Peyer's patch (tissue), 4 donors: Measurements from ENCODE around the gene SMNDC1. TPM values are rescaled to one million over a fixed set of nuclear protein-coding genes. Genes with fewer than 3 reads are reported as not detected.
A peak's percentile ranks its signal among the peaks of the same experiment; 100 is the strongest.

Source experiments
- DNase-seq, 3 donors: peaks; one replicate each; pipeline ENCODE4 v3.0.0-alpha.2; 2017 to 2019
- H3K27ac ChIP-seq, 4 donors: fragments of 200-600 bp; sonication (generic); one replicate each; pipeline ENCODE4 v1.5.1; 2016 to 2019
- H3K27me3 ChIP-seq, 2 donors: fragments of 200-600 bp; sonication (generic); one replicate each; pipeline ENCODE4 v1.5.1; 2019
- H3K36me3 ChIP-seq, 3 donors: fragments of 200-600 bp; sonication (generic); one replicate each; pipeline ENCODE4 v1.5.1; 2016 to 2019
- H3K4me1 ChIP-seq, 4 donors: fragments of 200-600 bp; sonication (generic); one replicate each; pipeline ENCODE4 v1.5.1; 2016 to 2019
- H3K4me3 ChIP-seq, 4 donors: fragments of 200-600 bp; sonication (generic); 1 replicate in 3 of 4; 2 replicates in 1 of 4; pipeline ENCODE4 v1.5.1; 2016 to 2019; ENCODE audit warnings: mild to moderate bottlenecking in 1 of 4
- H3K9me3 ChIP-seq, 4 donors: fragments of 200-600 bp; sonication (generic); one replicate each; pipeline ENCODE4 v1.5.1; 2016 to 2019; ENCODE audit warnings: mild to moderate bottlenecking in 1 of 4
- CTCF ChIP-seq, 6 experiments: fragments of 450-650 bp in 4 of 6; fragments of 200-600 bp in 2 of 6; sonication (generic) in 1 of 6; IDR thresholded peaks; one replicate each; pipeline ENCODE4 v1.5.1; 2017 to 2019; ENCODE audit warnings: antibody characterized with exemption in 6 of 6, mild to moderate bottlenecking in 3 of 6, moderate library complexity in 1 of 6
- POLR2A ChIP-seq, 2 donors: fragments of 450-650 bp; IDR thresholded peaks; one replicate each; pipeline ENCODE4 v1.5.1; 2017; ENCODE audit warnings: antibody characterized with exemption in 2 of 2, mild to moderate bottlenecking in 2 of 2, moderate library complexity in 2 of 2
- total RNA-seq, 4 donors: library from RNA; depleted of rRNA; stranded (reverse); fragments of >200 nt; gene quantifications; one replicate each; pipeline ENCODE4 v1.1.0, GENCODE V29; 2016

SMNDC1 gene
- total RNA-seq, result 10 to 100 TPM; 10.5 to 40.4 (median 17.5) TPM

GRCh38 chr10:110304780-110305421 lies at the start of gene SMNDC1:
Gene SMNDC1 (minus strand): TSS chr10:110304920. CDS start chr10:110303587, 1,333 bp downstream.
- DNase-seq, result peak; percentile 97 to 100 (median 99)
- TF ChIP-seq CTCF (IDR thresholded peaks at IDR 0.05), result no peak
- TF ChIP-seq POLR2A (IDR thresholded peaks at IDR 0.05), result peak; percentile 61 to 87
- H3K36me3 ChIP-seq, result peaks cover 0 to 28% (median 0%) of the 10 kb centered on the region in 3 donors
- no peaks in the 10 kb centered on the region for H3K9me3 ChIP-seq
- H3K4me1 ChIP-seq, result peaks cover 0 to 32% (median 5%) of the 10 kb centered on the region in 4 donors
- H3K27me3 ChIP-seq, result no peaks in the 10 kb centered on the region
- H3K27ac ChIP-seq, result peak within 1 kb of the TSS; percentile 88 to 96 (median 90)
- peak within 1 kb of the TSS; percentile 72 to 87 (median 76) for H3K4me3 ChIP-seq

- H3K27me3 ChIP-seq, result no peaks in the 10 kb centered on the region
- H3K27ac ChIP-seq, result peak overlapping the region in 1 of 4 donors; percentile 82
- no peaks in the 10 kb centered on the region for H3K36me3 ChIP-seq
- H3K4me3 ChIP-seq, result no peak overlapping the region
- H3K9me3 ChIP-seq, result no peaks in the 10 kb centered on the region
- peak; percentile 85 to 96 (median 91) for DNase-seq
- TF ChIP-seq CTCF (IDR thresholded peaks at IDR 0.05), result peak; percentile 74 to 90 (median 83)
- TF ChIP-seq POLR2A (IDR thresholded peaks at IDR 0.05), result no peak
- peaks cover 8 to 23% (median 21%) of the 10 kb centered on the region in 4 donors for H3K4me1 ChIP-seq
Measured at GRCh38 chr10:110354322-110354766, 49.6 kb upstream of the SMNDC1 start.

- peaks cover 8 to 23% (median 21%) of the 10 kb centered on the region in 4 donors for H3K4me1 ChIP-seq
- H3K27ac ChIP-seq, result no peak overlapping the region
- no peaks in the 10 kb centered on the region for H3K9me3 ChIP-seq
- peak in 1 of 3 donors; percentile 53 for DNase-seq
- no peak for TF ChIP-seq POLR2A (IDR thresholded peaks at IDR 0.05)
- no peak for TF ChIP-seq CTCF (IDR thresholded peaks at IDR 0.05)
- no peak overlapping the region for H3K4me3 ChIP-seq
- no peaks in the 10 kb centered on the region for H3K36me3 ChIP-seq
- H3K27me3 ChIP-seq, result no peaks in the 10 kb centered on the region
Measured at GRCh38 chr10:110353244-110354119, 48.8 kb upstream of the SMNDC1 start.

- TF ChIP-seq CTCF (IDR thresholded peaks at IDR 0.05) (no peak), POLR2A (IDR thresholded peaks at IDR 0.05) (no peak)
- H3K27me3 ChIP-seq, result no peaks in the 10 kb centered on the region
- no peaks in the 10 kb centered on the region for H3K9me3 ChIP-seq
- H3K27ac ChIP-seq, result no peak overlapping the region
- H3K36me3 ChIP-seq, result no peaks in the 10 kb centered on the region
- peaks cover 8 to 21% (median 20%) of the 10 kb centered on the region in 4 donors for H3K4me1 ChIP-seq
- H3K4me3 ChIP-seq, result no peak overlapping the region
- no peak for DNase-seq
Measured at GRCh38 chr10:110352930-110353243, 48.2 kb upstream of the SMNDC1 start.

GRCh38 chr10:110350812-110351211 lies 46.1 kb upstream of the SMNDC1 start:
- no peaks in the 10 kb centered on the region for H3K9me3 ChIP-seq

More at GRCh38 chr10:110350812-110351211, 46.1 kb upstream of the SMNDC1 start:
- Histone ChIP-seq H3K27ac (no peak overlapping the region), H3K4me3 (no peak overlapping the region), H3K36me3 (no peaks in the 10 kb centered on the region), H3K4me1 (peaks cover 6 to 15% (median 9%) of the 10 kb centered on the region in 4 donors), H3K27me3 (no peaks in the 10 kb centered on the region)
- no peak for DNase-seq
- TF ChIP-seq POLR2A (IDR thresholded peaks at IDR 0.05) (no peak), CTCF (IDR thresholded peaks at IDR 0.05) (no peak)
